ENCODE data around the gene SCLY.
A peak's percentile ranks its signal among the peaks of the same experiment; 100 is the strongest.

The SCLY gene

GRCh38 chr2:238116298-238117198, 55.7 kb downstream of the SCLY start:
- no peaks in the 10 kb centered on the region for H3K36me3 ChIP-seq (replicated peaks in 1 of 2; ENCODE audit: control insufficient read depth in 2 of 2, insufficient read depth in 2 of 2, low read length in 2 of 2)
- peaks cover 0 to 26% (median 0%) of the 10 kb centered on the region in 3 experiments for H3K27me3 ChIP-seq (ENCODE audit: control insufficient read depth in 3 of 3, insufficient read depth in 3 of 3, low read depth in 1 of 3, low read length in 3 of 3)
- DNase-seq (ENCODE audit: low spot score) = no peak
- no peak overlapping the region for H2BK120ac ChIP-seq (ENCODE audit: low read depth, low read length)
- no CpG with 5 or more reads among the region's 21 CpGs for WGBS, 2 donors (ENCODE audit: extremely low coverage in 2 of 2, insufficient read length in 2 of 2, insufficient replicate concordance in 1 of 2)
- peak overlapping the region; percentile 20 for H2AK5ac ChIP-seq (ENCODE audit: low read depth, low read length)
- no peak overlapping the region for H2AFZ ChIP-seq (ENCODE audit: low read length)
- H3K9ac ChIP-seq (ENCODE audit: low read depth, low read length, poor library complexity) = peak overlapping the region; percentile 47
- H3K79me1 ChIP-seq (ENCODE audit: low read depth, low read length) = peaks cover 3% of the 10 kb centered on the region
- peak overlapping the region; percentile 50 for H3K18ac ChIP-seq (ENCODE audit: low read length)
- peak overlapping the region; percentile 40 for H3K23ac ChIP-seq (ENCODE audit: low read depth, low read length, poor library complexity)
- no peak overlapping the region for H2BK5ac ChIP-seq (ENCODE audit: low read length)
- H3K4me3 ChIP-seq (ENCODE audit: low read length in 2 of 2) = no peak overlapping the region
- H3K4me1 ChIP-seq (ENCODE audit: control insufficient read depth in 2 of 2, insufficient read depth in 1 of 2, low read depth in 1 of 2, low read length in 2 of 2) = peaks cover 3 to 10% of the 10 kb centered on the region in 2 donors
- no peak overlapping the region for H3K4me2 ChIP-seq (ENCODE audit: insufficient read depth, low read length, poor library complexity, severe bottlenecking)
- no peak overlapping the region for H3K27ac ChIP-seq (replicated peaks; ENCODE audit: low read length)
- peak overlapping the region; percentile 76 for H3K14ac ChIP-seq (ENCODE audit: low read length)
- H2BK15ac ChIP-seq (ENCODE audit: low read length) = no peak overlapping the region
- no peak overlapping the region for H4K8ac ChIP-seq (ENCODE audit: low read depth, low read length)
- H4K91ac ChIP-seq (ENCODE audit: low read depth, low read length, poor library complexity) = no peak overlapping the region
- H2BK12ac ChIP-seq (ENCODE audit: low read length) = peak overlapping the region; percentile 63
- H3K4ac ChIP-seq (ENCODE audit: low read length) = no peak overlapping the region
- H3K9me3 ChIP-seq (replicated peaks in 1 of 2; ENCODE audit: control insufficient read depth in 2 of 2, insufficient read depth in 1 of 2, low read depth in 1 of 2, low read length in 2 of 2) = peaks cover 0 to 10% of the 10 kb centered on the region in 2 donors

GRCh38 chr2:238117199-238118154, 56.7 kb downstream of the SCLY start:
- H4K8ac ChIP-seq (ENCODE audit: low read depth, low read length) = no peak overlapping the region
- peak overlapping the region; percentile 47 for H3K9ac ChIP-seq (ENCODE audit: low read depth, low read length, poor library complexity)
- H2BK15ac ChIP-seq (ENCODE audit: low read length) = no peak overlapping the region
- no peak overlapping the region for H2AFZ ChIP-seq (ENCODE audit: low read length)
- H3K14ac ChIP-seq (ENCODE audit: low read length) = peak overlapping the region; percentile 76
- H2BK5ac ChIP-seq (ENCODE audit: low read length) = no peak overlapping the region
- peaks cover 0 to 26% (median 0%) of the 10 kb centered on the region in 3 experiments for H3K27me3 ChIP-seq (ENCODE audit: control insufficient read depth in 3 of 3, insufficient read depth in 3 of 3, low read depth in 1 of 3, low read length in 3 of 3)
- no peak overlapping the region for H3K4me3 ChIP-seq (ENCODE audit: low read length in 2 of 2)
- WGBS, 2 donors (ENCODE audit: extremely low coverage in 2 of 2, insufficient read length in 2 of 2, insufficient replicate concordance in 1 of 2) = no CpG with 5 or more reads among the region's 11 CpGs
- no peak overlapping the region for H3K23ac ChIP-seq (ENCODE audit: low read depth, low read length, poor library complexity)
- DNase-seq (ENCODE audit: low spot score) = no peak
- H2BK12ac ChIP-seq (ENCODE audit: low read length) = no peak overlapping the region
- peaks cover 3% of the 10 kb centered on the region for H3K79me1 ChIP-seq (ENCODE audit: low read depth, low read length)
- H4K91ac ChIP-seq (ENCODE audit: low read depth, low read length, poor library complexity) = no peak overlapping the region
- H2BK120ac ChIP-seq (ENCODE audit: low read depth, low read length) = no peak overlapping the region
- H3K4me1 ChIP-seq (ENCODE audit: control insufficient read depth in 2 of 2, insufficient read depth in 1 of 2, low read depth in 1 of 2, low read length in 2 of 2) = peaks cover 3 to 10% of the 10 kb centered on the region in 2 donors
- no peaks in the 10 kb centered on the region for H3K36me3 ChIP-seq (replicated peaks in 1 of 2; ENCODE audit: control insufficient read depth in 2 of 2, insufficient read depth in 2 of 2, low read length in 2 of 2)
- peak overlapping the region; percentile 50 for H3K18ac ChIP-seq (ENCODE audit: low read length)
- no peak overlapping the region for H2AK5ac ChIP-seq (ENCODE audit: low read depth, low read length)
- no peak overlapping the region for H3K4me2 ChIP-seq (ENCODE audit: insufficient read depth, low read length, poor library complexity, severe bottlenecking)
- H3K9me3 ChIP-seq (replicated peaks in 1 of 2; ENCODE audit: control insufficient read depth in 2 of 2, insufficient read depth in 1 of 2, low read depth in 1 of 2, low read length in 2 of 2) = peaks cover 0 to 7% of the 10 kb centered on the region in 2 donors
- H3K27ac ChIP-seq (replicated peaks; ENCODE audit: low read length) = no peak overlapping the region
- H3K4ac ChIP-seq (ENCODE audit: low read length) = no peak overlapping the region

- peaks cover 0 to 29% (median 0%) of the 10 kb centered on the region in 3 experiments for H3K27me3 ChIP-seq (ENCODE audit: control insufficient read depth in 3 of 3, insufficient read depth in 3 of 3, low read depth in 1 of 3, low read length in 3 of 3)
Measured at GRCh38 chr2:238119756-238120462, 59.1 kb downstream of the SCLY start.

More at GRCh38 chr2:238119756-238120462, 59.1 kb downstream of the SCLY start:
- Histone ChIP-seq H3K36me3 (replicated peaks in 1 of 2; ENCODE audit: control insufficient read depth in 2 of 2, insufficient read depth in 2 of 2, low read length in 2 of 2) (peaks cover 0 to 2% of the 10 kb centered on the region in 2 donors), H3K4me3 (ENCODE audit: low read length in 2 of 2) (peak overlapping the region in 1 of 2 donors; percentile 47), H2AFZ (ENCODE audit: low read length) (peak overlapping the region; percentile 6), H2BK5ac (ENCODE audit: low read length) (peak overlapping the region; percentile 75), H4K8ac (ENCODE audit: low read depth, low read length) (no peak overlapping the region), H2BK12ac (ENCODE audit: low read length) (no peak overlapping the region), H4K91ac (ENCODE audit: low read depth, low read length, poor library complexity) (no peak overlapping the region), H3K27ac (replicated peaks; ENCODE audit: low read length) (no peak overlapping the region), H2BK15ac (ENCODE audit: low read length) (peak overlapping the region; percentile 84), H3K79me1 (ENCODE audit: low read depth, low read length) (no peaks in the 10 kb centered on the region), H3K9ac (ENCODE audit: low read depth, low read length, poor library complexity) (peak overlapping the region; percentile 54), H3K9me3 (replicated peaks in 1 of 2; ENCODE audit: control insufficient read depth in 2 of 2, insufficient read depth in 1 of 2, low read depth in 1 of 2, low read length in 2 of 2) (no peaks in the 10 kb centered on the region), H3K4me1 (ENCODE audit: control insufficient read depth in 2 of 2, insufficient read depth in 1 of 2, low read depth in 1 of 2, low read length in 2 of 2) (peaks cover 3 to 10% of the 10 kb centered on the region in 2 donors), H2BK120ac (ENCODE audit: low read depth, low read length) (no peak overlapping the region), H3K4ac (ENCODE audit: low read length) (no peak overlapping the region), H2AK5ac (ENCODE audit: low read depth, low read length) (peak overlapping the region; percentile 78), H3K18ac (ENCODE audit: low read length) (peak overlapping the region; percentile 83), H3K4me2 (ENCODE audit: insufficient read depth, low read length, poor library complexity, severe bottlenecking) (peak overlapping the region; percentile 11), H3K23ac (ENCODE audit: low read depth, low read length, poor library complexity) (peak overlapping the region; percentile 60), H3K14ac (ENCODE audit: low read length) (no peak overlapping the region)
- WGBS, 2 donors (ENCODE audit: extremely low coverage in 2 of 2, insufficient read length in 2 of 2, insufficient replicate concordance in 1 of 2) = no CpG with 5 or more reads among the region's 15 CpGs
- DNase-seq (ENCODE audit: low spot score) = no peak

Data from neuronal stem cell (in vitro differentiated cells).